CD4-positive, alpha-beta T cell (primary cell): ENCODE results near the gene JMJD4. TPM values are rescaled to one million over a fixed set of nuclear protein-coding genes. Genes with fewer than 3 reads are reported as not detected.

Source experiments
- ATAC-seq: fragments of 200-7000 bp; cut with Tn5 transposase; one replicate; pipeline ENCODE4 v1.10.0; 2022; ENCODE audit warnings: mild to moderate bottlenecking; ENCODE audit not compliant: poor library complexity
- CTCF ChIA-PET: fragments of 350-600 bp; sonication (Branson Sonifier 250); formaldehyde crosslinking; loops from one replicate; lab custom pipeline; 2021; ENCODE audit warnings: antibody characterized with exemption, inconsistent platforms; lab: Charles Lee
- POLR2A ChIA-PET: fragments of 350-600 bp; sonication (Branson Sonifier 250); formaldehyde crosslinking; loops from one replicate; lab custom pipeline; 2021; ENCODE audit warnings: antibody characterized with exemption, inconsistent platforms; lab: Charles Lee
- DNase-seq, 14 experiments: peaks; one replicate each; pipeline ENCODE4 v3.0.0-alpha.2; 2013 to 2020; ENCODE audit warnings: mixed read lengths in 2 of 14
- H3K27ac ChIP-seq, 2 donors: one replicate each; pipeline versions ENCODE4 v1.5.1 to v1.7.0; 2013; ENCODE audit warnings: low read length in 2 of 2, low read depth in 1 of 2, mild to moderate bottlenecking in 1 of 2
- H3K27me3 ChIP-seq, 2 experiments: 1 replicate in 1 of 2; 2 replicates in 1 of 2; pipeline versions ENCODE4 v1.6.1 to v1.7.0; 2013; ENCODE audit warnings: low read length in 2 of 2, control low read depth in 1 of 2, mild to moderate bottlenecking in 1 of 2, moderate library complexity in 1 of 2; ENCODE audit not compliant: insufficient read depth in 2 of 2, control insufficient read depth in 1 of 2
- H3K36me3 ChIP-seq: one replicate; pipeline ENCODE4 v1.6.1; 2013; ENCODE audit warnings: low read length, control low read depth; ENCODE audit not compliant: insufficient read depth
- H3K4me1 ChIP-seq: one replicate; pipeline ENCODE4 v1.6.1; 2013; ENCODE audit warnings: low read length, control low read depth; ENCODE audit not compliant: insufficient read depth
- H3K4me3 ChIP-seq: one replicate; pipeline ENCODE4 v1.5.1; 2013; ENCODE audit warnings: mild to moderate bottlenecking, low read length, moderate library complexity
- H3K9me3 ChIP-seq, 2 experiments: 1 replicate in 1 of 2; 2 replicates in 1 of 2; pipeline versions ENCODE4 v1.6.1 to v1.7.0; 2013; ENCODE audit warnings: low read length in 2 of 2, mild to moderate bottlenecking in 2 of 2, control low read depth in 1 of 2, moderate library complexity in 1 of 2; ENCODE audit not compliant: control insufficient read depth in 1 of 2, insufficient read depth in 1 of 2
- H3K27ac Mint-ChIP-seq: one replicate; pipeline ENCODE4 v1.8.0; 2020; ENCODE audit warnings: mixed read lengths
- H3K27me3 Mint-ChIP-seq: one replicate; pipeline ENCODE4 v1.8.0; 2021; ENCODE audit warnings: mixed read lengths
- H3K36me3 Mint-ChIP-seq: one replicate; pipeline ENCODE4 v1.8.0; 2021; ENCODE audit warnings: low read depth, mixed read lengths
- H3K4me1 Mint-ChIP-seq: one replicate; pipeline ENCODE4 v1.8.0; 2021; ENCODE audit warnings: low read depth, mixed read lengths
- H3K4me3 Mint-ChIP-seq: one replicate; pipeline ENCODE4 v1.8.0; 2020; ENCODE audit warnings: mild to moderate bottlenecking, mixed read lengths
- H3K9me3 Mint-ChIP-seq: one replicate; pipeline ENCODE4 v1.8.0; 2020; ENCODE audit warnings: mixed read lengths
- CTCF ChIP-seq: fragments of 200-600 bp; IDR thresholded peaks from one replicate; pipeline ENCODE4 v1.8.0; 2022; ENCODE audit warnings: antibody characterized with exemption, mild to moderate bottlenecking
- intact Hi-C, 2 experiments: fragments of 100-400 bp; cut with DNase I in 1 of 2; cut with micrococcal nuclease in 1 of 2; formaldehyde crosslinking; loops; one replicate each; pipeline versions ENCODE4 v1.15.1 to v1.9.0; 2023 to 2025; cut with DNase I, micrococcal nuclease
- total RNA-seq, 174 experiments: library from RNA in 2 of 174; stranded (reverse) in 2 of 174; gene quantifications; one replicate each; pipeline ENCODE4 v1.2.3 and lab custom pipeline; 2021 to 2026

JMJD4 gene
- total RNA-seq, 2 experiments from 2014 or later, result 11.4 to 11.9 TPM

DNA sequence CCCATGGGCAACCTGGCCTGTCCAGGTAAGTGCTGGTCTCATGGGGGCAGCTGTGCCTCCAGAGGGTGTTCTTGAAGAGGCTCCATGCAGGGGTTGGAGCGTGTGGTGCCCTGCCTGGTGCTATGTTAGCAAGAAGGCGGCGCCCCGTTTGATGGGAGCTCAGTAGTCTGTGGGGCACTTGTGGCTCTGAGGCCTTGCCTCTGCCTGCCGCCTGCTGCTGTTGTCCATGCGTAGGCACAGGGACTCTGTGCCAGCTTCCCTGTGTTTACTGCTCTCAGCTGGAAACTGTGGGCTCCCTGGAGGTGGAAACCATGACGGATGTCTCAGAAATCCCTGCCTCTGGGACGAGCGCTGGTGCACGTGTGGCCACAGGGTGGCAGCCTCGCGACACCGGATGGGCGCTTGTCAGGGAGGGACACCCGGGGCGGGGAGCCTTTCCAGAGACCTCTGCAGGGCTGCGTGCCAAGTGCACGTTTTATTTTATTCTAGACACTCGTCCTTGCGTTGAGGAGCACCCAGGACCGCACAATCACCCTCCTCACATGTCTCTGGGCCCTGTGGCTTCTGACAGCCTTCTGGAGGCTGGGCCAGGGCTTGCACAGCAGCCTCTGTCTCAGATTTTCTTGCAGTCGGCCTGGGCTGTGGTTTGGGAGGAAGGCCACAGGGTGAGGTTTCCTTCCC, 27.3 kb upstream of the JMJD4 start:
- H3K27ac Mint-ChIP-seq, result peak overlapping the region; percentile 90
- CTCF ChIA-PET, result interaction anchor here (0.7 to 2.1 kb wide), 7 partner anchors 10 to 191 kb away, joined by 3 to 18 read pairs (median 3); partner anchors contain the start of gene WNT9A
- H3K36me3 Mint-ChIP-seq, result peaks cover 42% of the 10 kb centered on the region
- peak overlapping the region; percentile 6 for H3K4me3 ChIP-seq
- POLR2A ChIA-PET, result interaction anchor here (0.6 to 1.6 kb wide), 2 partner anchors 186 to 208 kb away, joined by 3 to 6 read pairs; partner anchors contain the start of gene WNT9A
- peaks cover 84% of the 10 kb centered on the region for H3K4me1 ChIP-seq
- H3K4me3 Mint-ChIP-seq, result peak overlapping the region; percentile 72
- no peaks in the 10 kb centered on the region for H3K27me3 Mint-ChIP-seq
- no peaks in the 10 kb centered on the region for H3K27me3 ChIP-seq
- no peaks in the 10 kb centered on the region for H3K9me3 ChIP-seq
- peaks cover 75% of the 10 kb centered on the region for H3K4me1 Mint-ChIP-seq
- H3K36me3 ChIP-seq, result peaks cover 30% of the 10 kb centered on the region
- DNase-seq (peak; percentile 81 to 93 (median 86)), ATAC-seq (peak; percentile 68)
- intact Hi-C loops, result loop anchor here (1.0 to 5.0 kb wide), 7 partner anchors 24 to 281 kb away; partner anchors contain the start of gene WNT9A (in 1 of the 2)
- H3K27ac ChIP-seq, result peak overlapping the region in 1 of 2 donors; percentile 53
- TF ChIP-seq CTCF, result peak; percentile 96
- H3K9me3 Mint-ChIP-seq, result no peaks in the 10 kb centered on the region

GRCh38 chr1:227761621-227762230, 26.6 kb upstream of the JMJD4 start:
- no peaks in the 10 kb centered on the region for H3K27me3 Mint-ChIP-seq
- H3K9me3 Mint-ChIP-seq, result no peaks in the 10 kb centered on the region
- ChIA-PET POLR2A (interaction anchor here (0.6 to 1.4 kb wide), 2 partner anchors 26 to 209 kb away, joined by 3 to 5 read pairs; no protein-coding TSS in a partner anchor), CTCF (interaction anchor here (0.7 to 2.1 kb wide), 6 partner anchors 9 to 192 kb away, joined by 3 to 18 read pairs (median 4); partner anchors contain the start of gene WNT9A)
- Histone ChIP-seq H3K36me3 (peaks cover 32% of the 10 kb centered on the region), H3K27me3 (no peaks in the 10 kb centered on the region), H3K4me3 (peak overlapping the region; percentile 6), H3K9me3 (no peaks in the 10 kb centered on the region), H3K27ac (peak overlapping the region in 1 of 2 donors; percentile 53), H3K4me1 (peaks cover 78% of the 10 kb centered on the region)
- no peak for TF ChIP-seq CTCF
- peaks cover 46% of the 10 kb centered on the region for H3K36me3 Mint-ChIP-seq
- ATAC-seq (no peak), DNase-seq (no peak)
- H3K4me3 Mint-ChIP-seq, result peak overlapping the region; percentile 51
- H3K4me1 Mint-ChIP-seq, result peaks cover 73% of the 10 kb centered on the region
- intact Hi-C loops, result loop anchor here (1.0 to 5.0 kb wide), 7 partner anchors 25 to 280 kb away; partner anchors contain the start of gene WNT9A (in 1 of the 2)
- peak overlapping the region; percentile 90 for H3K27ac Mint-ChIP-seq

- intact Hi-C loops, result loop anchor here in 1 of 2 experiments (5.0 kb wide), 1 partner anchor 278 kb away; no protein-coding TSS in a partner anchor
- ATAC-seq, result no peak
- no peak overlapping the region for H3K4me3 Mint-ChIP-seq
- no peaks in the 10 kb centered on the region for H3K9me3 ChIP-seq
- no peak overlapping the region for H3K4me3 ChIP-seq
- H3K27ac ChIP-seq, result no peak overlapping the region
- H3K27me3 ChIP-seq, result no peaks in the 10 kb centered on the region
- CTCF ChIA-PET, result no interaction called here
- peaks cover 60% of the 10 kb centered on the region for H3K4me1 Mint-ChIP-seq
- H3K27ac Mint-ChIP-seq, result peak overlapping the region; percentile 75
- no peaks in the 10 kb centered on the region for H3K27me3 Mint-ChIP-seq
- peaks cover 65% of the 10 kb centered on the region for H3K4me1 ChIP-seq
- no peaks in the 10 kb centered on the region for H3K9me3 Mint-ChIP-seq
- no peak for DNase-seq
- POLR2A ChIA-PET, result interaction anchor here (1.4 kb wide), 1 partner anchor 28 kb away, joined by 5 read pairs; no protein-coding TSS in a partner anchor
- no peak for TF ChIP-seq CTCF
- peaks cover 37% of the 10 kb centered on the region for H3K36me3 ChIP-seq
- H3K36me3 Mint-ChIP-seq, result peaks cover 55% of the 10 kb centered on the region
These were observed 25.3 kb upstream of the JMJD4 start for GRCh38 chr1:227760377-227760776.
